Bronchial epithelial cell (primary cell): ENCODE measurements around the gene ZNF768. TPM values are rescaled to one million over a fixed set of nuclear protein-coding genes. Genes with fewer than 3 reads are reported as not detected.
A peak's percentile ranks its signal among the peaks of the same experiment; 100 is the strongest.

Source experiments
- DNase-seq: peaks from one replicate; pipeline ENCODE4 v3.0.0-alpha.2; 2010; ENCODE audit warnings: low read depth
- FAIRE-seq: peaks from 2 replicates; lab custom pipeline; 2011; peaks lifted over from hg19 to GRCh38; lab: Jason Lieb, UNC
- H3K27me3 ChIP-seq: 2 replicates; pipeline ENCODE4 v1.5.1; 2011; ENCODE audit warnings: low read length; ENCODE audit not compliant: control insufficient read depth, insufficient read depth
- H3K36me3 ChIP-seq: 2 replicates; pipeline ENCODE4 v1.5.1; 2011; ENCODE audit warnings: low read length; ENCODE audit not compliant: control insufficient read depth, insufficient read depth
- H3K4me3 ChIP-seq: 2 replicates; pipeline ENCODE4 v1.5.1; 2011; ENCODE audit warnings: mild to moderate bottlenecking, low read depth, low read length, control low read depth
- total RNA-seq: library from RNA; depleted of rRNA; stranded (reverse); fragments of >200 nt; gene quantifications from 2 replicates; pipeline ENCODE4 v1.2.1, GENCODE V29; 2014
- TF ChIP-seq, protein P1 (sequence below): IDR thresholded peaks from 2 replicates; pipeline ENCODE4 v1.5.1; 2011; ENCODE audit warnings: mild to moderate bottlenecking, moderate library complexity, low read length, control low read depth, inconsistent platforms; ENCODE audit not compliant: insufficient read depth, severe bottlenecking

The ZNF768 gene
- total RNA-seq, 1 donor from 2014 or later = 19.7 TPM

DNA sequence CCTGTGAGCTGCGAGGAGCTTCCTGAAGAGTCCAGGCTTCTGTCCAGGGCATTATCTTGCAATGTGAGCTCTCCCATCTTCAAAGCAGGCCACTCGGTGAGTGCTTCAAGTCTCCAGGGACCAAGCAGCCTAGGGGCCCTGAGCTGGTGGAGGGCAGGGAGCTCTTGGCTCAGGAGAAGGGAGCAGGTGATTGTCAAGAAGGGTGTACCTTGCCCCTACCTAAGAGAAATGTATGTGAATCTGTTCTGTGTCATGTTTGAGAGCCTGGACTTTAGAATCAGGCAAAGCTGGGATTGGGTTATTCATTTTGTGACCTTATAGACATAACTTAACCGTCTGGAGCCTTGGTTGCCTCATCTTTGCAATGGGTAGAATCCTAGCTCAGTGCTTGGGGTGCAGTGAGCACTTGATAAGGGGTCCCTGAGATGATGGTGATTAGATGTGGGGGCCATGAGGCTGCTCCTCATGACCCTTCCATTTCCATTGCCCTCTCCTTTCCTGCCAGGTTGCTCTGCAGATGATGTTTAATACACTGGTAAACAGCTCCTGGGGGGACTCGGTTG is 15.9 kb downstream of the ZNF768 start:
- DNase-seq = no peak
- Histone ChIP-seq H3K36me3 (no peaks in the 10 kb centered on the region), H3K4me3 (no peak overlapping the region), H3K27me3 (no peaks in the 10 kb centered on the region)
- TF ChIP-seq, protein P1, sequence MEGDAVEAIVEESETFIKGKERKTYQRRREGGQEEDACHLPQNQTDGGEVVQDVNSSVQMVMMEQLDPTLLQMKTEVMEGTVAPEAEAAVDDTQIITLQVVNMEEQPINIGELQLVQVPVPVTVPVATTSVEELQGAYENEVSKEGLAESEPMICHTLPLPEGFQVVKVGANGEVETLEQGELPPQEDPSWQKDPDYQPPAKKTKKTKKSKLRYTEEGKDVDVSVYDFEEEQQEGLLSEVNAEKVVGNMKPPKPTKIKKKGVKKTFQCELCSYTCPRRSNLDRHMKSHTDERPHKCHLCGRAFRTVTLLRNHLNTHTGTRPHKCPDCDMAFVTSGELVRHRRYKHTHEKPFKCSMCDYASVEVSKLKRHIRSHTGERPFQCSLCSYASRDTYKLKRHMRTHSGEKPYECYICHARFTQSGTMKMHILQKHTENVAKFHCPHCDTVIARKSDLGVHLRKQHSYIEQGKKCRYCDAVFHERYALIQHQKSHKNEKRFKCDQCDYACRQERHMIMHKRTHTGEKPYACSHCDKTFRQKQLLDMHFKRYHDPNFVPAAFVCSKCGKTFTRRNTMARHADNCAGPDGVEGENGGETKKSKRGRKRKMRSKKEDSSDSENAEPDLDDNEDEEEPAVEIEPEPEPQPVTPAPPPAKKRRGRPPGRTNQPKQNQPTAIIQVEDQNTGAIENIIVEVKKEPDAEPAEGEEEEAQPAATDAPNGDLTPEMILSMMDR = no peak
- no peak for FAIRE-seq

DNA sequence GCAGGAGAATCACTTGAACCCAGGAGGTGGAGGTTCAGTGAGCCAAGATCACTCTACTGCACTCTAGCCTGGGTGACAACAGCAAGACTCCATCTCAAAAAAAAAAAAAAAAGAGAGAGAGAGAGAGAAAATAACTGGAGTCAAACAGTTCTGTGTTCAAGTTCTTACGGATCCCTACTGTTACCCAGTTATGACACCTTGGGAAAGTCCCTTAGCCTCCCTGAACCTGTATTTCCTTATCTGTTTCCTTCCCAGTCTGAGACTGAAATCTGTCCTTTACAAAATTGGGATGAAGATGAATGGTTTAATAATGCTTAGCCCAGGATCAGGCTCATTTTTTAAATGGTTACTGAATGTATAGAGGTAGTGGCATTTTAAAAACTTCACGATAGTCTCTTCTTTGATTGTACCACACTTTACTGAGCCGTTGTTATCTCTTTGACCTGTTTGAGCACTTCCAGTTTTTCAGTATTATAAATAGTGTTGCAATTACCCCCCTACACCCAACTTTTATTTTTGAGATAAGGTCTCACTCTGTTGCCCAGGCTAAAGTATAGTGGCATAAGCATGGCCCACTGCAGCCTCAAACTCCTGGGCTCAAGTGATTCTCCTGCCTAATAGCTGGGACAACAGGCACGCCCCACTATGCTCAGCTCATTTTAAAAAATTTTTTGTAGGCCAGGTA is 17.1 kb downstream of the ZNF768 start:
- DNase-seq (peak; percentile 25), FAIRE-seq (no peak)
- no peak overlapping the region for H3K4me3 ChIP-seq
- H3K27me3 ChIP-seq = no peaks in the 10 kb centered on the region
- no peaks in the 10 kb centered on the region for H3K36me3 ChIP-seq
- TF ChIP-seq, protein P1 = no peak

DNA sequence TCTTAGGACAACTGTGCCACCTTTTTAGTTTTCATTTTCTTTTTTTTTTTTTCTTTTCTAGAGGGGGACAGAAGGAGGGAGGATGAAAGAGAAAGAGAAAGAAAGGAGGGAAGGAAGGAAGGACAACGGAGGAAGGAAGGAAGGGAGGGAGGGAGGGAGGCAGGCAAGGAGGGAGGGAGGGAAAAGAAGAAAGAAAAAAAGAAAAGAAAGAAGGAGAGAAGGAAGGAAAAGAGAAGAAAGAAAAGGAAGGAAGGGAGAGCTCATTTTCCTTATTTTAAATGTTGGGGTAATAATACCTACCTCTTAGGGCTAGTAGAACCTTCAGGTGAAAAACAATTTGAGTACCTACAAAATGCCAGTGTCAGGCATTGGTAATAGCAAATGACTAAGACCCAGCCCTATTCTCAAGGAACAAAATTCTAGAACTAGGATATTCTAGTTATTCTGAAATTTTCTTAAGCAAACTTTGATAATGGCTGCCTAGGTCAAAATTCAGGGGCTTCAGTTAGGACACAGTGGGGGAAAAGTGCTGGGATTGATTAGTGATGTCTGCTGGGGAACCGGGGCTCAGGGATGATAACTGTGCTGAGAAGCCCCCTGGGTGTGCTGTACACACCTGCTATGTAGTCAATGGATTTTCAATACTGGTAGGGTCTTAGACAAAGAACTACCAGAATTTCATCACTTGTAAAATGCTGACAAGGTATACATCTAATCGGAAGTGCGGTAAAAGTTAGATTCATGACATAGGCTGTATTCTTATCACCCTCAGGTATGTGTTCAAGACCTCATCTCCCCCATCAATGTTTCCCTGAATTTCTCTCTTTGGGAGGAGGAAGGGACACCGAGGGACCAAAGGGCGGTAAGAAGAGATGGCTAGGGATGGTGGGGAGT is 22.7 kb downstream of the ZNF768 start:
- FAIRE-seq (no peak), DNase-seq (no peak)
- H3K4me3 ChIP-seq = no peak overlapping the region
- no peaks in the 10 kb centered on the region for H3K36me3 ChIP-seq
- TF ChIP-seq, protein P1 = no peak
- no peaks in the 10 kb centered on the region for H3K27me3 ChIP-seq

DNA sequence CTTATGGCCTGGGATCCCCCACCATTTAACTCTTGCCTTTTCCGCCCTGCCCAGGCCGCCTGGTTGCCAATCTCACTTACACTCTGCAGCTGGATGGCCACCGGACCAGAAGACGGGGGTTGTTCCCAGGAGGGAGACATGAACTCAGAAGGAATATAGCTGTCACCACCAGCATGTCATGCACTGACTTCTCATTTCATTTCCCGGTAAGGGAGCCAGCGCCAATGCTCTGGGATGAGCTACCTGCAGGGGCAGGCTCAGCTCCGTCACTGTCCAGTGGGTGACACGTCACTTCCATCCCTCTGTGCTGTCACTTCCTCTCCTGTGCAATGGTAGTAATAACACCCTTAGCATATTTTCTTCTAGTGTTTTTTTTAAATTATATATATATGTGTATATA is 27.1 kb downstream of the ZNF768 start:
- TF ChIP-seq, protein P1 = no peak
- no peak for FAIRE-seq
- no peaks in the 10 kb centered on the region for H3K27me3 ChIP-seq
- no peak overlapping the region for H3K4me3 ChIP-seq
- DNase-seq = no peak
- H3K36me3 ChIP-seq = no peaks in the 10 kb centered on the region

DNA sequence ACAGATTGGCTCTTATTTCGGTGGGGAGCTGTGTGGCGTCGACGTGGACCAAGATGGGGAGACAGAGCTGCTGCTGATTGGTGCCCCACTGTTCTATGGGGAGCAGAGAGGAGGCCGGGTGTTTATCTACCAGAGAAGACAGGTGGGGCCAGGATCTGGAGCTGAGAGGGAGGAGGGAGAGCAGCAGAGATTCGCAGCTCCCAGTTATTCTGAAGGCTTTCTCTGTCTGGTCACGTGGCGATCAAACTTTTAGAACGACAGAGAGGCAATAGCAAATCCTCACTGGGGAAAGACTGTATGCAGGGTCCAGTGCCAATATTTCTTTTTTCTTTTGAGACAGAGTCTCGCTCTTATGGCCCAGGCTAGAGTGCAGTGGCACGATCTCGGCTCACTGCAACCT is 31.7 kb downstream of the ZNF768 start:
- Histone ChIP-seq H3K27me3 (no peaks in the 10 kb centered on the region), H3K36me3 (no peaks in the 10 kb centered on the region), H3K4me3 (no peak overlapping the region)
- DNase-seq = no peak
- FAIRE-seq = no peak
- TF ChIP-seq, protein P1 = no peak
